GM21825 (cell line): ENCODE results near the gene GDI2.

Experiments used
- ATAC-seq: cut with Tn5 transposase; IDR thresholded peaks from one replicate; pipeline ENCODE4 v1.9.1; 2021; ENCODE audit warnings: mild to moderate bottlenecking, moderate library complexity; ENCODE audit not compliant: unreplicated experiment

Gene GDI2

DNA sequence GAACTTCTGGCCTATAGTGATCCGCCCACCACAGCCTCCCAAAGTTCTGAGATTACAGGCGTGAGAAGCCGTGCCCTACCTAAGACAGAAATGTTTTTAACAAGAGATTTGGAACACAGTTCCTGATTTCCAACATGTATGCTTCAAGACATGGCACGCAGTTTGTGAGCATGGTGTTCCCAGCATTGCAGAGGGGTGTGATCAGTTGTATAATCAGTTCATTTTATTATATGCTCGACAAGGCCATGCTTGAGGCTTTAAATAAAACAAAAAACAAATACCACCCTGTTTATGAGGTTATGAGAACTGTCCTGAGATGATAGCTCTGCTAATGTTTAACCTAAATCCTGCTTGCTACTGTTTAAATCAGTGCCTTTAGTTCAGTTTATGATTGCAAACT, 68.4 kb downstream of the GDI2 start:
- no peak for ATAC-seq

DNA sequence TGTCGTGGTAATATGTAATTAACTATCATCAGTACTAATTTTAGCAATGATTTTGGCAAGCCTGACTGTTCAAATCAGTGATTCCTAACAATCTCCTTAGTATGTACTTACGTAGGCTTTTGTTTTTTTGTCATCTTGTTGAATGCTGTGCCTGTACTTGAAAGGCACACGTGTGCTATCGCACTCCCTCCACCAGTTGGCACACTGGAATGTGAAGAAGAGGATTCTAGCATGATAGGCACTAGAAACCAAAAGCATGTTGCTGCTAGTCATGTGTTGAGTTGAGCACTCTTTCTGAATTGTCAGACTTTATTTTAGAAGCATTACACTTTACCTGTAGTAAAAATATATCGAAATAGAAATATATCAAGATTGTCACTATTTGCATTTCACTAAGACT, 69.5 kb downstream of the GDI2 start:
- ATAC-seq: no peak

DNA sequence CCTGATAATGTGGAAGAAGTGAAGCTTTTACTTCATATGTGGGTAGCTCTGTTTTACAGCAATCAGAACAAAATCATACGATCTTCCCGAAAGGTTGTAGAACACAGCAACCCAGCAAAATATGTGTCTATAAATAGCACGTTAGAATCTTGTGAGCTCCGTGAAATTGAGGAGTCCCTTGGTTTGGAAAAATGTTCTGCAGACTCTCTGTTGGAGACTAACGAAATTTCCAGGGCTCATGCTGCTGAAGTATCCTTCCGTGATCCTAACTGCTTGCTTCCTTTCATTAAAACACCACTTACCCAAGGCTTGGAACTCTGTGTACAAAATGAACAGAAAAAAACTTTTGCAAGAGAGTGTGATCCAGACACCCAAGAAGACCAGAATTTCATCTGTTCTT, 71.1 kb downstream of the GDI2 start:
- ATAC-seq: no peak

DNA sequence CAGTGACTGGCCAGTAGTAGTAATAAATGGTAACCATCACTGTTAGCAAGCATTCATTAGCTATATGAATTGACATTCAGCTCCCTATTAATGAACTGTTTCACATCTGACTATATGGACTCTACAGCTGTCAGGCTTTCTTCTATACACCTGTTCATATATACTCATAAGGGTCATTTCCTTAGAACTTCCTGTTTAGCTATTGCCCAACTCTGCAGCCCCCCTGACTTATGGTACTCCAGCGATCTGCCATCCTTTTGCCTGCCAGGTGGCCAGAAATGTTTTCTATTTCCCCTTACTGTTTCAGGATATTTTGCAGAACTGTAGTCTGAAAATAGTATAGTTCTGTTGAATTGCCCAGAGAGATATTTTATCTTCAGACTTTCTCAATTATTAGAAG, 72.0 kb downstream of the GDI2 start:
- no peak for ATAC-seq

GRCh38 chr10:5738427-5738826, 74.8 kb downstream of the GDI2 start:
- ATAC-seq: no peak

GRCh38 chr10:5737352-5737751, 75.9 kb downstream of the GDI2 start:
- no peak for ATAC-seq

DNA sequence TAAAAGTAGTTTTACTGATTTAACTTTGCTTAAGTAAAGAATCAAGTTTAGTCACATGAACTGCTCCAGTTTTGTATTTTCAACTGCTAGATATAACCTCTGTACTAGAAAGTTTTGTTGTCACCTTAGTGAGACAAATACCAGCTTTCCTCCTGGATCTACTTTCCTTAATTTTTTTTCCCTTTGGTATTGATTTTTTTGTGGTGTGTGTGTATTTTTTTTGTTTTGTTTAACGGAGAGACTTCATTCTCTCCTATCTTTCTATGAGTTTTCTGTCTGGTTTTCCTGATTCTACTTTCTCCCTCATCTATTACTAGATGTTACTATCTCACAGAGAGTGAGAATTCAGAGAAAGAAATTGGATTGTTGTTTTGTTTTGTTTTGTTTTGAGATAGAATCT, 76.6 kb downstream of the GDI2 start:
- ATAC-seq: no peak

DNA sequence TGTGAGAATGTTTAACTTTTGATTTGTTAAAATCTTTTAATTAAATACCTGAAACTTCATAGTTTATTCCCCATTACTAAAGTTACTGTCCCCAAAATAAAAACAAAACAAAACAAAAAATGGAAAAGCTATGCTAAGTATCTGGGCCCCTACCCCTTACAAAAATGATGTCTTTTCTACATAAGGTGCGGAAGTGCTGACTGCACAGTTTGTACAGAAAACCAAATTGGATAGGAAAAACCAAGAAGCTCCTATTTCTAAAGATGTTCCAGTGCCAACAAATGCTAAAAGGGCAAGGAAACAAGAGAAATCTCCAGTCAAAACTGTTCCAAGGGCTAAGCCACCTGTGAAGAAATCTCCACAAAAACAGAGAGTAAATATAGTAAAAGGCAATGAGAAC, 78.1 kb downstream of the GDI2 start:
- no peak for ATAC-seq

DNA sequence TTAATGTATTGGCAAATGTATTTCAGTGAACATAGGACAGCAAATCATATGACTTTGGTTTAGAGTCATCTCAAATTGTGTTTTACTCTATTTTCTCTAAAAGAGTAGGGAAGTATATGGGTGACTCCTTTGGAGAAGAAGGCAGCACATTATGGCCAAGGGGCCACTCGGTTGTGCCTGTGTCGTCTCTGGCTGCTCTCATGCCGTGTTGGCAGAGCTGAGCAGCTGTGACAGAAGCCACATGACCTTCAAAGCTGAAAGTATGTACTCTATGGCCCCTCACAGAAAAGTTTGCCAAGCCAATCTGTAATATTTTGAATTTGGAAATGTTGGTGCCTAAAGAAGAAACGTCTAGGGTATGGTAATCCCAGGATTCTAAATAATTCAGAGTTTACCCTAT, 81.1 kb downstream of the GDI2 start:
- ATAC-seq: no peak

- ATAC-seq: no peak
Measured at GRCh38 chr10:5731559-5731958, 81.7 kb downstream of the GDI2 start.

- no peak for ATAC-seq
Measured at GRCh38 chr10:5730766-5731165, 82.5 kb downstream of the GDI2 start.

DNA sequence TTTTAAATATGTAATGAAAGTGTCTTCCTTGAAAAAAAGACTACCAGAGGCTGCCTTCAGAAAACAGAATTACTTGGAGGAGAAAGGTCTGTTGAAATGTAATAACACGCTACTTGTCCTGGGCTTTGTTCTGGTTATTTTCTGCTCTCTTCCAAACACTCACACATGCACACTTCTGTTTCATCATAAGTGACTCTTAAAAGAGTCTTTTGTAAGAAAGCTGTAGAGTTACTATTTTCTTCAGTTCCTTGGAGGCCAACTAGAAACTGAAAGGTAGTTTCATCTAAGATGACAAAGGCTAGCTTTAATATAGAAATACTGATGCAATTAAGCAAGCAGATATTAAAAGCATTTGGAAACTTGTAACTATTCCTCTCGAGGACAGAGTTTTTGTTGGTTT, 89.5 kb downstream of the GDI2 start:
- ATAC-seq: no peak

DNA sequence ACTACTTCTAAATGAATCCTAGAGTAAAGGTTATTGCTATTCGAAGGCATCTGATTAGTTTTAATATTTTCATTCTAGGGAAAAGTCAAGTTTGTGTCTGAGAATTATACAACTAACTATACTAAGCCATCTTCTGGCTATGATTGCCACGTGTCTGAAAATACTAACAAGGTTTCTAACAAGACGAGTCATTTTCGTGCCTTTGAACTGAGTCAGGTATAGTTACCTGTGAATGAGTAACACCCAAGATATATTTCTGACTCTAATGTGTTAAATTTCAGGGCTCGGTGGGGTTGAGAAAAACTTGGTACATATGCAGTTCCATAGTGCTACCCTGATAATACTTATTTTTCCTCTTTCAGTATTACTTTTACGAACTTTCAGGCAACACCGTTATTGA, 93.1 kb downstream of the GDI2 start:
- no peak for ATAC-seq

GRCh38 chr10:5719546-5719945, 93.7 kb downstream of the GDI2 start:
- ATAC-seq: no peak
